GM19455 (cell line): ENCODE data around the gene POP4.
A peak's percentile ranks its signal among the peaks of the same experiment; 100 is the strongest.

Experiments
- ATAC-seq: cut with Tn5 transposase; IDR thresholded peaks from one replicate; pipeline ENCODE4 v1.9.1; 2021; ENCODE audit not compliant: unreplicated experiment

POP4 gene

DNA sequence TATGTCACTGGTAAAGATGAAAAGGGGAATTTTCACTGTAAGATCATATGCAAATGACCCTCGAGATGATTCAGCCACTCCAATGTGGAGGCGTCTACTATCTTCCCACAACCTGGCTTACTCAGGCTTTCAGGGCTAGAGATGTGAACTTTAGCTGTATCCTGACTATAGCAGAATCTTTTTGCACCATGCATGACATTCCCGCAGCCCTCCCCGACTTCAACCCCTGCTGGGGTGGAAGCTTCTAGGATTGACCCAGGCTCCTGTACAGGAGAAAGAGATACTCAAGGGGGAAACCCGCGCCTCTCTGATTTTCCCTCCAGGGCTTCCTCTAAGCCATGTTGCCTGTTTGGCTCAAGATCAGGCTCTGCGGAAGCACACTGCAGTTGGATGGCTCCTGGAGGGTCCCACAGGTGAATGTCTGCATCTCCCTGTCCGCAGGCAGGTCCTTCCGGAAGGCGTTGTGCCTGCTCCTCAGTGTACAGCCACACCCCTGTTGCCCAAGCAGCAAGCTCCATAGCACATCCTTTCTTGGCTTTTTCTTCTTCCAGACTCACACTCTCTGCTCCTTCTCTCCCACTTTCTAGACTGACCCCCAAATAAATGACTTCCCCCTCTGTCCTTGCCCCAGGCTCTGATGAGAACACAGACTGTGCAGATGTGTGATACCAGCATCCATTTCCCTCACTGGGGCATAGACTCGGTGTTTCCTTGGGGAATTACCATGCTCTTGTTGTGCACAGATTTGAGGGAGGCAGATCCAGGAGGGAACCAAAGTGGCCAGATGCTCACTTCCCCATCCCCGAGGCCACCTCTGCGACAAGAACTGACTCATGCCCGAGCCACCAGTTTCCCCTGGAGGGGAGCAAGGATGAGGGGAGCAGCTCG is 29.1 kb upstream of the POP4 start:
- no peak for ATAC-seq

GRCh38 chr19:29577649-29577963 is 28.5 kb upstream of the POP4 start:
- ATAC-seq = no peak

DNA sequence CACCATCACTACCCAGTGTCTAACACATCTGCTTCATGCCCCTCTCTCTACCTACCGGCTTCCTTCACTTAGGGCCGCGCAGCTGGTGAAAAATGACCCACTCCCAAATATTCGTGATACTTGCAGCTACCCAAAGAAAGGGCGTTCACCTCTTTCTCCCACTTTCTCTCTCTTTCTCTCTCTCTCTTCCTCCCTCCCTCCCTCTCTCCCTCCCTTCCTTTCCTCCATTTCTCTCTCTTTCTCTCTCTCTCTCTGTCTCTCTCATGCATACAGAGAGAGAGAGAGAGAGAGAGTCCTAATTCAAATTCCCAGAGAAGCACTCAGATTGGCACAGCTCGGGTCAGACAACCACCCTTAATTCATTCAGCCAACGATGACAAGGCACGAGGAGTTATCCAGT is 27.7 kb upstream of the POP4 start:
- no peak for ATAC-seq

GRCh38 chr19:29579308-29579910 is 26.7 kb upstream of the POP4 start:
- no peak for ATAC-seq

GRCh38 chr19:29581398-29581797 is 24.7 kb upstream of the POP4 start:
- ATAC-seq = no peak

GRCh38 chr19:29583196-29583999 is 22.7 kb upstream of the POP4 start:
- no peak for ATAC-seq

- ATAC-seq = no peak
Measured at GRCh38 chr19:29586401-29586800, 19.7 kb upstream of the POP4 start.

- no peak for ATAC-seq
Measured at GRCh38 chr19:29587059-29587458, 19.0 kb upstream of the POP4 start.

- ATAC-seq = no peak
Measured at GRCh38 chr19:29587518-29587986, 18.5 kb upstream of the POP4 start.

- ATAC-seq = no peak
Measured at GRCh38 chr19:29588095-29588494, 18.0 kb upstream of the POP4 start.

- no peak for ATAC-seq
Measured at GRCh38 chr19:29590278-29590677, 15.8 kb upstream of the POP4 start.

GRCh38 chr19:29591670-29592069 is 14.4 kb upstream of the POP4 start:
- ATAC-seq = no peak

GRCh38 chr19:29593869-29594268 is 12.2 kb upstream of the POP4 start:
- no peak for ATAC-seq

GRCh38 chr19:29596080-29596727 is 9.9 kb upstream of the POP4 start:
- no peak for ATAC-seq

DNA sequence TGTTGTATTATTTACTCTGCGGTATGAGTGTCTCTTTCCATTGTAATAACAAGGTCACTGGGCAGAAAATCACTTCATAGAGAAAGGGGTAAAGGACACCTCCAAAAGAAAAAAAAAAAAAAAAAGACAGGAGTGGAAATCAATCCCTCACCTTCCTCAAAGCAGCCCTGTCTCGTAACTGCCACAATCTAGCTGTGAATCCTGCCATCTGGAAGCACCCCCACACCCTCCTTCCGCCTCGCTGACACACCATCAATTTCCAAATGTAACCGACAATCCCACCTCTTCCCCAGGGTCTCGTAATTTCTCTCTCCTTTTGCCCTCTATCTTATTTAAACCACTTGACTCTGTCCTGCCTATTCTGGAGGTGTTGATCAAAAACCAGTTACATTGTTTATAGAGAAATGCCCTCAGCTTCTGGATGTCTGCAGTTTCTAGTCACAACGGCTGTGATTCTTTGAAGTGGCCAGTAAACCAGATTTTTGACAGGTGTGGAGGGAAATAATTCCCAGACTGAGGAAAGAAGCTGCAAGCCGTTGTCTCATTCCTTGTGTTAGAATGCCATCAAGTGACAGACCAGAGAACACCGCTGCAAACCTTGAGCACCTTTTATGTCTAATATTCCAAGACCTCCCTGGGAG is 9.1 kb upstream of the POP4 start:
- no peak for ATAC-seq

- ATAC-seq = no peak
Measured at GRCh38 chr19:29598036-29598435, 8.0 kb upstream of the POP4 start.

GRCh38 chr19:29598496-29598895 is 7.6 kb upstream of the POP4 start:
- ATAC-seq = no peak

DNA sequence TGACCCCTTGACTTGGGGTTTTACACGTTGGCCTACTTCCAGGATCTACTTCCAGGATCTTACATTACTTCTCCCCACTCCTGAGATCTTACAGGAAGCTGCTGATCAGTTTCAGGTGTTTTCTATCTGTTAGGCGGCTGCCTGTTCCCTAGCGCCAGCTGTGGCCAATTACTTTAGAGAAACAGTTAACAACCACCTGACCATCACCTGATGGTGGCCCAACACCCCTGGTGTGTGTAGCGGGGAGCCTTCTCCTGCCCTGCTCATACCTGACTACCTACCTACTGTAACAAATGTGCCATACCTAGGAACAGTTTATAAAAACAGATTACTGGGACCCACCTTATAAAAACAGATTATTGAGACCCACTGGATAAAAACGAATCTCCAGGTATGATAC is 2.8 kb upstream of the POP4 start:
- ATAC-seq = no peak

- peak; percentile 26 for ATAC-seq
Measured at GRCh38 chr19:29606420-29606747, 301 bp downstream of the POP4 start.

DNA sequence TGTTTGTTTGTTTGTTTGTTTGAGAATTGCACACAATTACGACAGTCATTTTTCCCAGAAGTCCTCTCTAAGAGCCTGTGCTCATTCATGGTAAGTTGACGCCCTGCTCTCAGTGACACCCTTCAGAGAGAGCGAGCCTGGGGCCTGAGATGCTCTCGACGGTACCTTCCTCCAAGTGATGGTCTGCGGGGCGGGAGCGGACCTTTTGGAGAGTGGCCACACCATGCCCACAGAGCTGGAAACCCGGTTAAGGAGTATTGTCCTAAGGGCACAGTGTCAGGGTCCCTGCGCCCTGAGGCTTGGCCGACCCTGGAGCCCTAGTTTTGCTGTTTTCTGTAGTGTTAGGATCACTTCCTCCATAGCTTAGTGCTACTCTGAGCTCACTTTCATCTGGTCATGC is 3.6 kb downstream of the POP4 start:
- ATAC-seq = no peak

DNA sequence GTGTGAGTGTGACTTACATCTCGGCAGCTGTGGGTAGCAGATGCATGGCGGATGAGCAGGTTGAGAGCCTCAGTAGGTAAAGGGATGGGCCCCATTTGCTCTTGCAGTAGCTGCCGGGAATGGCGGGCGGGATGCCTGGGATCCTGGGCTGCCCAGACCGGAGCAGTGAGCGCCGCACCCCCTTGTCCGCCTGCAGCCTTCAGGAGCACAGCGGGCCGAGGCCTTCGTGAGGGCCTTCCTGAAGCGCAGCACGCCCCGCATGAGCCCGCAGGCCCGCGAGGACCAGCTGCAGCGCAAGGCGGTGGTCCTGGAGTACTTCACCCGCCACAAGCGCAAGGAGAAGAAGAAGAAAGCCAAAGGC is 4.1 kb downstream of the POP4 start:
- ATAC-seq = no peak
